Measurements from ENCODE around the gene SYT15.
"Not testable (repeated sequence)": the region's sequence is repeated elsewhere in the genome, so short reads cannot be mapped to it uniquely, and the experiment has no call there.

Gene SYT15

DNA sequence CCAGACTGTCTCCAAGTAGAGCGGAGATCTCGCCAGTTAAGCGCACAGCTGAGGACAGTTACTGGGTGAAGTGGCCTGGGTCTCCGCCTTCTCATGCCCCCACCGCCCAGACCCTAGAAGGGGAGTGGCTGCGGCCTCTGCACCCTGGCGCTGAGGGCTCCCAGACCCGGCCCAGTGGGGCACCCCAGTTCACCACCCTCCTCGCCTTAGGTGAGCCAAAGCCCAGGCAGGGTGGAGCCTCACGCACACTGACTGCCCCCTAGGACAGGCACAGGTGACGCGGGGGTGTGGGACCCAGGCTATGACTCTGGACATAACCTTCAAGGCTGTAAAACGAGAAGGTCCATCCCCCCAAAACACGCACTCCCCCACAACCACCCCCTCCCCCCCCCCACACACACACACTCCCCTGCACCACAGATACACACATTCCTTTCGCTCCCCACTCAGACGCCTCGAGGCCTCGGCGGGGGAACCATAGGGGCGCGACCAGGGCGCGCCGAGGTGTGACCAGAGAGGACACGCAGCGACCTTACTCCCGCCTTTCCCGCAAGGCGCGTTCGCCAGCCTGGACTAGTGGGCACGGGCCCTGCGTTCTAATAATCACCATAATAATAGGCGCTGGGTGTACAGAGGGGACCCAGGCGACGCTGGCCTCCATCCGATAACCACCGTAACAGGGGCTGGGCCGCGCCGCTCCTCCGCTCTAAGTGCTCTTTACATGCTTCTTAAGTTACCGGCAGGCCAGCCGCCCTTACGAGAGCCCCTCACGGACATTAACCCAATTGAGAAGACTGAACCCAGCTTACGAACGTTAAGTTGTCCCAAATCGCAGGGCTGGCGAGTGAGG lies 1.1 kb upstream of the SYT15 start:
- in situ Hi-C loops (cut with MboI; ENCODE audit: low sequenced_read_pairs); H3K4me3 ChIP-seq; H3K27me3 ChIP-seq (ENCODE audit: low read depth); H3K9me3 ChIP-seq; DNase-seq (ENCODE audit: low spot score in 2 of 2); H3K4me1 ChIP-seq; H3K36me3 ChIP-seq (replicated peaks): not testable (repeated sequence)

DNA sequence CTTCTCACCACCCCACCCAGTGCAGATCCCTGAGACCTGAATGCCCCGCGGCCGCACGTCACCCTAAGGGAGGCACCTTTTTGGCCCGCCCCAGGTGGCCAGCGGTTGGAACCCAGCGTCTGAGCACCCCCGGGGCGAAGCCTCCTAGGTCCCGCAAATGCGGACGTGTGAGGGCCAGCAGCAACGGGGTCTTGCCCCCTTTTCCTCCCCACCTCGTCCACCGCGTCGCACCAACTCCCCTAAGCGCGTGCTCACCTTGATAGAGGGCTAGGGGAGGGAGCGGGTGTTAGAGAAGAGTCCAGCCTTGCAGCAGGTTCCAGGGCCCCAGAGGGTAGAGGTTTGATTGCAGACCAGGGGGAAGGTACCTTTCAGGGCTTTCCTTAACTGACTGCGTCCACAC lies 450 bp downstream of the SYT15 start:
- H3K36me3 ChIP-seq (replicated peaks); H3K9me3 ChIP-seq; H3K4me3 ChIP-seq; H3K4me1 ChIP-seq; H3K27me3 ChIP-seq (ENCODE audit: low read depth); DNase-seq (ENCODE audit: low spot score in 2 of 2); in situ Hi-C loops (cut with MboI; ENCODE audit: low sequenced_read_pairs): not testable (repeated sequence)

DNA sequence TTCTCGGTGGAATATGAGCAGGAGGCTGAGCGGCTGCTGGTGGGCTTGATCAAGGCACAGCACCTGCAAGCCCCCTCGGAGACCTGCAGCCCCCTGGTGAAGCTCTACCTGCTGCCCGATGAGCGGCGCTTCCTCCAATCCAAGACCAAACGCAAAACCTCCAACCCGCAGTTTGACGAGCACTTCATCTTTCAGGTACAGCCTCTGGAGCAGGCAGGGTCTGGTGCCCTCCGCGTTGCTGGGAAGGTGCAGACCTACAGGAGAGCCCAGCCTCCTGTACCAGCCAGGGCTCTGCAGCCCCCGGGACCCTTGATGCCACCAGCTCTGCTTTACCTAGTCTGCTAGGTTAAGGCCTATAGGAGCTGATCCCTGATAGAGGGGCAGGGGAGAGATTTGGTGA lies 3.1 kb downstream of the SYT15 start:
- DNase-seq (ENCODE audit: low spot score in 2 of 2); H3K9me3 ChIP-seq; H3K4me3 ChIP-seq; H3K27me3 ChIP-seq (ENCODE audit: low read depth); in situ Hi-C loops (cut with MboI; ENCODE audit: low sequenced_read_pairs); H3K4me1 ChIP-seq; H3K36me3 ChIP-seq (replicated peaks): not testable (repeated sequence)

DNA sequence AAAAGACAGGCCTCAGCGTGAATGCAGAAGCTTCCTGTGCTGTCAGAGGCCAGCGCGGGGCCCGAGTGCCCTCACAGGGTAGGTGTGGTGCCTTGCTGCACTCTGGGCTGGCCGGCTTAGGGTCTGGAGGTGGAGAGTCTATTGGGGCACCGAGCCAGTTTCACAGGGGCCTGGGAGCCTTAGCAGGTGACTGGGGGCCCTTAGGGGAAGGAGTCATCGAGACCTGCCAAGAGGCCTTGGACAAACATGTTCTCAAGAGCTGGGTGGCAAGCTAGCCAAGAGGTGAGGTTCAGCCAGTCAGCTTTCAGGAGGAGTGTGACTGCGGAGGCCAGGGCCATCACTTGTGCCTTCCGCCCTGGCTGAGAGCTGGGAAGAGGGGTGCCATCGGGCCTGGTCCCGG lies 3.6 kb downstream of the SYT15 start:
- in situ Hi-C loops (cut with MboI; ENCODE audit: low sequenced_read_pairs) = not testable (repeated sequence)

DNA sequence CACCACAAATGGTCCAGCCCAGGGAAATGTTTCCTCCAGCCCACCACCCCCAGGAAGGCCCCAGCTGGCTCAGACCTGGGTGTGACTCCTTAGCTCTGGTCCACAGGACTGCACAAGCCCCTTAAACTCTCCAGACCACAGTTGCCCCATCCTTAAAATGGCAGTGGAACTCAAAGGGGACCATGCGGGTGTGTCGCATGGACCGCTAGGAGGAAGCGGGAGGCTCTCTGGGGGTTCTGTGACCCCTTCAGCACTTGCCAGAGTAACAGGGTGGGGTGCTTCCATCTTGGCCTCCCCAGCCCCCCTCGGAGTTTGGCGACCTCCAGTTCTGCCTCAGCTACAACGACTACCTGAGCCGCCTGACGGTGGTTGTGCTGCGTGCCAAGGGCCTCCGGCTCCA lies 5.3 kb downstream of the SYT15 start:
- in situ Hi-C loops (cut with MboI; ENCODE audit: low sequenced_read_pairs); H3K27me3 ChIP-seq (ENCODE audit: low read depth); H3K9me3 ChIP-seq; H3K36me3 ChIP-seq (replicated peaks); H3K4me3 ChIP-seq; DNase-seq (ENCODE audit: low spot score in 2 of 2); H3K4me1 ChIP-seq: not testable (repeated sequence)

More for the DNA sequence above, 3.6 kb downstream of the SYT15 start:
- H3K36me3 ChIP-seq (replicated peaks); DNase-seq (ENCODE audit: low spot score in 2 of 2); H3K4me1 ChIP-seq; H3K4me3 ChIP-seq; H3K9me3 ChIP-seq; H3K27me3 ChIP-seq (ENCODE audit: low read depth): not testable (repeated sequence)

DNA sequence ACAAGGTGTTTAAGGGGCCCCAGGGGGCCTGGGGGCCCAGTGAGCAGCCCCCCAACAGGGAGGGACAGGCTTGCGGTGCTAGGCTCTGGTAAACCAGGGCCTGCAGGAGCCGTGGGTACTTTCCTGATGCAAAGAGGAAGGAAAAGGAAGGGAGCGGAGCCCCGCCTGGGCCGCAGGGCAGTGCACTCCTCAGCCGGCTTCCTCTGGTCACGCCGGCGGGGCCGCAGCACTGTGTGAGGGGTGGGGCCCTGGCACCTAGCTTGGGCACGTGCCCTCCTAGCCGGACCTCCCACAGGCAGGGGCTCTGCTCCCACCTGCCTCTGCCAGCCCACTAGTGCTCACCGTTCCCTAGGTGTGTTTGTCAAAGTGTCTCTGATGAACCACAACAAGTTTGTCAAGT lies 6.3 kb downstream of the SYT15 start:
- H3K4me1 ChIP-seq; H3K27me3 ChIP-seq (ENCODE audit: low read depth); H3K36me3 ChIP-seq (replicated peaks); in situ Hi-C loops (cut with MboI; ENCODE audit: low sequenced_read_pairs); DNase-seq (ENCODE audit: low spot score in 2 of 2); H3K9me3 ChIP-seq; H3K4me3 ChIP-seq: not testable (repeated sequence)

DNA sequence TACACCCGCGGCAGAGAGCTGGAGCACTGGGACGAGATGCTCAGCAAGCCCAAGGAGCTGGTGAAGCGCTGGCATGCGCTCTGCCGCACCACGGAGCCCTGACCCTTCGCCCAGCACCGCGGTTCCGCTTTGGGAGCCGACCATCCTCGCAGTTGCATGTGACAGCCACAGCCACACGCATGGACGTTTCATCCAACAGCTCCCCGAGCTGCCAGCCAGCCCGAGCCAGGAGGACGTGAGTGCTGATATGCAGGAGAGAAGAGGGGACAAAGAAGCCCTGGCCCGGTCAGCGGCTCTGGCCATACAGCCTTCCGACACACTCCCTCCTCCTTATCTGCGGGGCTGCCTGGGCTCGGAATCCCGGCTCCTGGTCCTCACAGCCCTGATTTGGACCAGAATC lies 8.6 kb downstream of the SYT15 start:
- H3K27me3 ChIP-seq (ENCODE audit: low read depth); DNase-seq (ENCODE audit: low spot score in 2 of 2); H3K4me3 ChIP-seq; H3K36me3 ChIP-seq (replicated peaks); H3K9me3 ChIP-seq; in situ Hi-C loops (cut with MboI; ENCODE audit: low sequenced_read_pairs); H3K4me1 ChIP-seq: not testable (repeated sequence)

DNA sequence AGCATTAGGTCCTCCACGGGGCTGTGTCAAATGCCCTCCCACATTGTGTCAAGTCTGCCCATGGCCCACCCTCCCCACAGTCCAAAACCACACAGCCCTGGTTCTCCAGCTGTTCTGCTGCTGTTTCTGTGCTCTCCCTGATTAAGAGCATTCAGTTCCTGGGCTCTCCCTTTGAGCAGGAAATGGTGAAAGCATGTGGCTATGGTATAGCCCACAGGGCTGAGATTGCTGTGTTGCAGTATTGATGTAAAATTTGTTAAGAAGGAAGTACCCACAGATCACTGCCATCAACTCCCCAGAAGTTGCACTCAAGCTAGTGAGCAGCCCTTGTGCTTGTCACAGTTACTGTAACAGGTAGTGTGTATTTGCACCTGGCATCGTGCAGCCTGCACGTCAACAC lies 9.3 kb downstream of the SYT15 start:
- not testable (repeated sequence) for H3K9me3 ChIP-seq

DNA sequence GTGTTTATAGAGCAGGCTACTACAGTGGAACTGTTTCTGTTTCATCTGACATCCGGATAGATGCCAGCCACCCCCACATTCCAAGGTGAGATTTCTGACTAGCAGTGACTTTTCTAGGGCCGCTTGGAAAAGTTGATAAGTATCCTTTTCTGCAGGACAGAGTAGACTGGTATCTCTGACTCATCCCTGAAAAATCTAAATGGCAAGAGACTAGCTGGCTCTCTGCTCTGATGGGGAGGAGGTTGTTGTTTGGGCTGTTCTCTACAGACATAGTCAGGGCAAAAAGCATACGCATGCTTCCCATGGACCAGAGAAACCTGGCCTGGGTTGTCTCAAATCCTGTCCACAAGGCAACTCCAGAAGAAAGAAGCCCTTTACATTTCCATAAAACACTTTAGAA lies 10.7 kb downstream of the SYT15 start:
- DNase-seq (ENCODE audit: low spot score in 2 of 2); H3K36me3 ChIP-seq (replicated peaks); H3K4me3 ChIP-seq; H3K27me3 ChIP-seq (ENCODE audit: low read depth); H3K4me1 ChIP-seq; in situ Hi-C loops (cut with MboI; ENCODE audit: low sequenced_read_pairs); H3K9me3 ChIP-seq: not testable (repeated sequence)

More for the DNA sequence above, 9.3 kb downstream of the SYT15 start:
- in situ Hi-C loops (cut with MboI; ENCODE audit: low sequenced_read_pairs); DNase-seq (ENCODE audit: low spot score in 2 of 2); H3K27me3 ChIP-seq (ENCODE audit: low read depth); H3K4me1 ChIP-seq; H3K36me3 ChIP-seq (replicated peaks); H3K4me3 ChIP-seq: not testable (repeated sequence)

DNA sequence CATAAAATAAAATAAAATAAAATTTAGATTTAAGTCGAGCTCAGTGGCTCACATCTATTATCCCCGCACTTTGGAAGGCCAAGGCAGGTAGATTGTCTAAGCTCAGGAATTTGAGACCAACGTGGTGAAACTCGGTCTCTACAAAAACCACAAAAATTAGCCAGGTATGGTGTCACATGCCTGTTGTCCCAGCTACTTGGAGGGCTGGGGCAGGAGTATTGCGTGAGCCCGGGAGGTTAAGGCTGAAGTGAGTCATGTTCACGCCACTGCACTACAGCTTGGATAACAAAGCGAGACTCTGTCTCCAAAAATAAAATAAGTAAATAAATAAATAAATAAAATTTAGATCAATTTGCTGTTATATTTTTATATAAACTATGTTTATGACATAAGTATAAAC lies 12.1 kb downstream of the SYT15 start:
- H3K9me3 ChIP-seq; H3K36me3 ChIP-seq (replicated peaks); H3K4me3 ChIP-seq; H3K4me1 ChIP-seq; DNase-seq (ENCODE audit: low spot score in 2 of 2); in situ Hi-C loops (cut with MboI; ENCODE audit: low sequenced_read_pairs); H3K27me3 ChIP-seq (ENCODE audit: low read depth): not testable (repeated sequence)

DNA sequence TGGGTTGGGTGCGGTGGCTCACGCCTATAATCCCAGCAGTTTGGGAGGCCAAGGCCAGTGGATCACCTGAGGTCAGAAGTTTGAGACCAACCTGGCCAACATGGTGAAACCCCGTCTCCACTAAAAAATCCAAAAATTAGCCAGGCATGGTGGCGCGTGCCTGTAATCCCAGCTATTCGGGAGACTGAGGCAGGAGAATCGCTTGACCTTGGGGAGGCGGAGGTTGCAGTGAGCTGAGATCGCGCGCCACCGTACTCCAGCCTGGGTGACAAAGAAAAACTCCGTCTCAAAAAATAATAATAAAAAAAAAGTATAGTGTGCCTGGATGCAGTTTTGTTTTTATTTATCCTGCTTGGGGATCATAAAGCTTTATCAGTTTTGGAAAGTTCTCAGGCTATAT lies 14.4 kb downstream of the SYT15 start:
- H3K27me3 ChIP-seq (ENCODE audit: low read depth); H3K4me1 ChIP-seq; H3K36me3 ChIP-seq (replicated peaks); H3K4me3 ChIP-seq; DNase-seq (ENCODE audit: low spot score in 2 of 2); H3K9me3 ChIP-seq; in situ Hi-C loops (cut with MboI; ENCODE audit: low sequenced_read_pairs): not testable (repeated sequence)

DNA sequence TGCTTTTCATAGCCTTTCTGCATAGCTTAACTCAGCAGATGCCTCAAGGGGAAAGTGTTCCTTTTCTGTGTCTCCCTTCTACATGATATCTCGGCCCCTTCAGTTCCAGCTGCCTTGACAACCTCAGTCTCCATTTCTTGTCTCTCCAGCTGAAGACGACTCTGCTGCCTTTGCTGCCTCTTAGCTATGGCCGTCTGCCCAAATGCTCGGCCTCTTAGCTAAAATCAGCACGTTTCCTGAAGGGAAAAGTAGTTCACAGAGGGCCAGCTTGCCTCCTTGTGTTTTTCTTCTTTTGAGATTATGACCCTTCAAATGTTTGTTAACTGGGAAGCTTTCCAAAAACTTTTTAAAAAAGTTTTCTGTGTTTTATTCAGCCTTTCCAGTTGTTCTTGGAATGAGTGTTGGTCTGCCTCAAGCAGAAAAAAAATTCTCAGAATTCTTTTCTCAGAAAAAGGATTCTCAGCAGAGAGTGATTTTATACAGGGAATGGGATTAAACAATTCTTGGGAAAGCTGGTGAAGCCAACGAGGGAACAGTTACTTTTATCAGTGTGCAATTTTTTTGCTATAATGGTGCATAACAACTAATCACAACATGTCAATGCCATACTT lies 15.6 kb downstream of the SYT15 start:
- H3K4me3 ChIP-seq; H3K9me3 ChIP-seq; in situ Hi-C loops (cut with MboI; ENCODE audit: low sequenced_read_pairs); DNase-seq (ENCODE audit: low spot score in 2 of 2); H3K36me3 ChIP-seq (replicated peaks); H3K27me3 ChIP-seq (ENCODE audit: low read depth); H3K4me1 ChIP-seq: not testable (repeated sequence)

DNA sequence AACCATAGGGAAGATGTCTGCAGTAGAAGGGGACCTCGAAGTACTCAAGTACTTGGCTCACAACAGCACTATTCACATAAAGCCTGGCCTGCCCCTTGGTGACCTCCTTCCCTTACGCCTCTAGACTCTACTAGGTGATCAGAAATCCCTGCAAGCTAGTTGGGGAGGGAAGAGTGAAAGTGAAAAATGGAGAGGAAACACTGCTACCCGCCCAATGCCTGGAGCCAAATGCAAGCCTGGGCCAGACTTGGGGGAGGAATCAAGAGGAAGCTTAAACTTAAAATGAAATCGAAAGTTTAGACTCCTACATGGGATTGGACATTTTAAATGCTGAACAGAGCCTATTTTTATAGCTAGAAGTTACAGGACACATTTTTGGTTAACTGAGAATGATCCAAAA lies 17.6 kb downstream of the SYT15 start:
- DNase-seq (ENCODE audit: low spot score in 2 of 2); in situ Hi-C loops (cut with MboI; ENCODE audit: low sequenced_read_pairs); H3K4me3 ChIP-seq; H3K9me3 ChIP-seq; H3K27me3 ChIP-seq (ENCODE audit: low read depth); H3K36me3 ChIP-seq (replicated peaks); H3K4me1 ChIP-seq: not testable (repeated sequence)

DNA sequence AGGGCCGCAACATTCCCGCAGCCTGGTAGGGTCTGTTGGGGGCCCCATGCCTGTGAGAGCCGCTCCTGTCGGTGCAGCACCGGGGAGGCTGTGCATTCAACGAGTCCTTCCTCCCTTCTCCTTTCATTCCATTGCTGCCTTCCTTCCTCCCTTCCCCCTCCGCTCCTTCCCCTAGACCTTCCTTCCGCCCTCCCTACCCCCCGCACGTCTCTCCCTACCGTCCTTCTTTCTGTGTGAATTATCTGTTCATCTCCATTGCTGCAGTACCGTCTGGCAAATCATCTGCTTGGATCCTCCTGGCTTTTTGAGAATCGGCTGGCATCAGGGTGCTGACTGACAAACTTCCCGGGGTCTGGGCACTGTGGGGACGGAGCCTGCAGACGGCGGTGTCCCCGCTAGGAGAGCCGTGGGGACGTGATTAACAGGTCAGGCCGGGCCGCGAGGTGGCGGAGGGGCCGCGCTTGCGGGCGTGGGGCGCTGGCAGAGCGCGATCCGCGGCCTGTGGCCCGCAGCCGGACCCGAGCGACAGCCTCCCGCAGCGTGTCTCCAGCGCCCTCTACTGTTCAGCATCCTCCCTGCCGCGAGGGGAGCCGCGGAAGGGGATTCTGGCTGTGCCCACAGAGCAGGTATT lies 18.8 kb downstream of the SYT15 start:
- H3K4me1 ChIP-seq; H3K9me3 ChIP-seq; H3K4me3 ChIP-seq; in situ Hi-C loops (cut with MboI; ENCODE audit: low sequenced_read_pairs); H3K36me3 ChIP-seq (replicated peaks); H3K27me3 ChIP-seq (ENCODE audit: low read depth): not testable (repeated sequence)
- DNase-seq (ENCODE audit: low spot score in 2 of 2) = peak in 1 of 2 experiments; percentile 25

Data from HAP-1 (cell line).